ENCODE measurements around the gene SEPHS1.
"Not testable (repeated sequence)": the region's sequence is repeated elsewhere in the genome, so short reads cannot be mapped to it uniquely, and the experiment has no call there.

SEPHS1 gene

GRCh38 chr10:13348216-13349017, at the start of gene SEPHS1:
SEPHS1 (minus strand) TSS chr10:13348293; CDS start chr10:13344950, 3,343 bp downstream.
- peak; percentile 47 for DNase-seq

DNA sequence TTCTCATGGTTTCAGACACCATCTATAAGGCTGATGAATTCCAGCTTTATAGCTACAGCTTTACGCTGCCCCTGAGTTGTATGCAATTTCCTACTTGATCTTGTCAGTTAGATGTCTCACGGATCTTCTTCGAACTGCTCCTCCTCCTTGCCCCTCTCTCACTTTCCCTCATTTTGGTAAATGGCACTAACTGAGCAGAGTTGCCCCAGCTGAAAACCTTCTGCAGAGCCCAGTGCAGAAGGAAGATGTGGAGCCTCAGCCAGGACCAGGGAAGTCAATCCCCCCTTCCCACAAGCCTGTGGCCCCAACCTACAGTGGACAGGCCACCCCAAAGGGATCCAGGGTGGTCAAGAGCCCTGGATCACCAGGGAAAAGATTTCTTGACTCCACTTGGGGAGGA, 49.0 kb upstream of the SEPHS1 start:
- DNase-seq: no peak

GRCh38 chr10:13396369-13396768, 48.3 kb upstream of the SEPHS1 start:
- DNase-seq: no peak

DNA sequence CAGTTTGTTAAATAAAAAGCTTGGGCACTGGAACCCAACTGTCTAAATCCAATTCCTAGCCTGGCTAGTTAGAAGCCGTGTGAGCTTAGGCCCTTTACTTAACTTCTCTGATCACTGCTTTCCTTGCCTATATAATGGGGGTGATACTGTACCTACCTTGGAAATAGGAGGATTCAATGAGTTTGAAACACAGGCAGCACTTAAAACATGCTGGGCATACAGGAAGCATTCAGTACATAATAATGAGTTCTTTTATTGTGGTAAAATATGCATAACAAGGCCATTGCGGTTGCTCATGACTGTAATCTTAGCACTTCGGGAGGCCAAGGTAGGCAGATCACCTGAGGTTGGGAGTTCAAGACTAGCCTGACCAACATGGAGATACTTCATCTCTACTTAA, 47.4 kb upstream of the SEPHS1 start:
- DNase-seq: no peak

GRCh38 chr10:13393640-13394039, 45.5 kb upstream of the SEPHS1 start:
- no peak for DNase-seq

DNA sequence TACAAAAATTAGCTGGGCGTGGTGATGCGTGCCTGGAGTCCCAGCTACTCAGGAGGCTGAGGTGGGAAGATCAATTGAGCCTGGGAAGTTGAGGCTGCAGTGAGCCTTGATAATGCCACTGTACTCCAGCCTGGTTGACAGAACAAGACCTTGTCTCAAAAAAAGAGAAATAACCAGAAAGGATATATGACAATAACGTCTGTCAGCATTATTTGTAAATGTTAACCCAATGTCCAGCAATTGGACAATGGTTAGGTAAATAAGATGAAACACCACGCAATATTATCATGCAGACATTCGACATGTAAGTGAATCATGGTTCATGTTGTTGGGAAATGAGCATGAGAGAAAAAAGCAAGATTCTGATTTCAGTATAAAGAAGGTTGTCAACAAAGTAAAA, 44.6 kb upstream of the SEPHS1 start:
- DNase-seq: no peak

GRCh38 chr10:13390604-13391522, 42.8 kb upstream of the SEPHS1 start:
- DNase-seq: peak; percentile 61

- no peak for DNase-seq
Measured at GRCh38 chr10:13388478-13389230, 40.6 kb upstream of the SEPHS1 start.

- no peak for DNase-seq
Measured at GRCh38 chr10:13386021-13386420, 37.9 kb upstream of the SEPHS1 start.

- DNase-seq: no peak
Measured at GRCh38 chr10:13383399-13383761, 35.3 kb upstream of the SEPHS1 start.

DNA sequence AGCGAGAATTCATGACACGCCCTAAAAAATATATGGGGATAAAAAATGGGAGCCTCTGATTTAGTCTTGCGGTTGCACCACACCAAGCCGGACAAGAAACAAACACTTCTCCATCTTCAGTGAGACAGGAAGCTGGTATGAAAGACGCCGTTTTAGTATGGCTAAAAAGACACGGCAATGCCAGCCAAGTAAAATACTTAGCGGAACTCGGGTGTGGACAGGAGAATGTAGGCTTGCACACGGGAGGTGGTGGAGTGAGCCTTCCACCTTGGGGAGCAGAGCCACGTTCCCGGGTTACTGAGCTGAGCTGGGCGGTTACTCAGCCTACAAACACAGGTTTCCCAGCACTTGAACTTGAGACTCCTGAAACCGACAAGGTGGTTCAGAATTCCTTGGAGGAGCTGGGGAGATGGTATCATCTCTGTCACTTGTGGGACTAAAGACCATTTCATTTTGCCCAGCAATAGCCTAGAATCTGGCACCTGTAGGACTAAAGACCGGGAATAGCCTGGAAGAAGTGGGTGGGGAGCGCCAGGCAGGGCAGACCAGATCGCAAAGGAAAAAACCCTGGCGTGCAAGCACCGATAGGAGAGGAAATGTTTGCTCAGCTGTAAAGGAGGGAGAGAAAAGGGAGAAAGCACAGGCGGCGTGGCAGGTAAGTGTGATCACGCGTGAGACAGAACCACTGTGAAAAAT, 34.8 kb upstream of the SEPHS1 start:
- DNase-seq: peak; percentile 21

DNA sequence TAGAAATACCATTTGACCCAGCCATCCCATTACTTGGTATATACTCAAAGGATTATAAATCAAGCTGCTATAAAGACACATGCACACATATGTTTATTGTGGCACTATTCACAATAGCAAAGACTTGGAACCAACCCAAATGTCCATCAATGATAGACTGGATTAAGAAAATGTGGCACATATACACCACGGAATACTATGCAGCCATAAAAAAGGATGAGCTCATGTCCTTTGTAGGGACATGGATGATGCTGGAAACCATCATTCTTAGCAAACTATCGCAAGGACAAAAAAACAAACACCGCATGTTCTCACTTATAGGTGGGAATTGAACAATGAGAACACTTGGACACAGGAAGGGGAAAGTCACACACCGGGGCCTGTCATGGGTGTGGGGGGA, 31.0 kb upstream of the SEPHS1 start:
- DNase-seq: not testable (repeated sequence)

GRCh38 chr10:13376746-13377145, 28.7 kb upstream of the SEPHS1 start:
- DNase-seq: no peak

DNA sequence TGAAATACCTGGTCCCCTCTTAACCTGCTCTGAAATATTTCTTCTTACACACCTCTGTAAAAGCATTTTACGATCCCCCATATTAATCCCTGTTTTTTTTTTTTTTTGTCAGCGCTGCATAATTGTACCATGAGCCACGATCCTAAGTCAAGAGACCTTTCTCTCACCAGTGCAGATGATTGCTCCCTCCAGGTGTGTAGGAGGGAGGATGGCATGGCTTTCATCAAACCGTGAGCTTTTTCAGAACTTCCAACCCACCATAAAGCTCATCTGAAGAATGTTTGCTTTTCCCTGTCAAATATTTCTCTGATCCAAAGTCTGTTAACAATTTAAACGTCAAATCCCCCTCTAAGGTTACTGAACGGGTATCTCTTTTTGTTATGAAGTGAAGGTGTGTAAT, 28.2 kb upstream of the SEPHS1 start:
- no peak for DNase-seq

GRCh38 chr10:13375791-13376190, 27.7 kb upstream of the SEPHS1 start:
- no peak for DNase-seq

DNA sequence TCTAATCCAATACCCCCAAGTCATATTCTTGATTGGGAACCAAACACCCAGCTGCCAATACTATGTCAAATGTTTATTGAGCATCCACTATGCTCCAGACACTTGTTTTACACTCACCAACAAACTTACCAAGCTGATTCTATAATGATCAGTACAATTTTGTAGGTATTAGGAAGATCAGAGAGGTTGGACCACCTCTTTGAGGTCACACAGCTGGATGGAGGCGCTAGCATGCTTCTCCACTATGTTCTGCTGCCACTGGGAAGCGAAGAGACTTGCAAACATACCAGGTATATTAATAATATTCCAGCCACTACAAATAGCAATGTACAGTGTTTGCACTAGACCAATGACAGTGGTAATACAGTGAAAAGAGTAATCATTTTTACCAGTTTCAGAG, 25.6 kb upstream of the SEPHS1 start:
- no peak for DNase-seq

- no peak for DNase-seq
Measured at GRCh38 chr10:13372524-13372923, 24.4 kb upstream of the SEPHS1 start.

DNA sequence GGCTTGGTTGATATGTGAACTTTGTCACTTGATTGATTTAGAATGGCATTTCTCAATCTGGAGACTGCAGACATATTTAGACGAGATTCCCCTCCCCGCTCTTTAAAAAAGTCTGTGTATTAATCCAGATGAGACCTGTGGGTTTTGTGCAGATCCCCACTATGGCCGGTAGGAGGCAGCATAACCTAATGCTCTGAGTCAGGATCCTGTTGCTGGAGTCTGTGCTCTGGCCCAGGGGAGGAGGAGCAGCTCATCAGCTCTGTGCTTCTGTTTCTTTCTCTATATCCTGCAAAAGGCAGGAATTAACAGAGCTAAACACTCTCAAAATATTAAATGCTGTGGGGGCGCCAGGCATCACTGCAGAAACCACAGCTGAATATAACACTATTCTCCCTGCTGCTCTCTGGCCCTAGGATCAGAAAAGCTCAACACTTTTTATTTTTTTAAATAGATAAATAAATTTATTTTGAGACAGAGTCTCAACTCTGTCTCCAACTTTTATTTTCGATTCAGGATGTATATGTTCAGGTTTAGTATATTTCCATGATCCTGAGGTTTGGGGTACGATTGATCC, 23.9 kb upstream of the SEPHS1 start:
- peak; percentile 66 for DNase-seq

- no peak for DNase-seq
Measured at GRCh38 chr10:13366891-13367290, 18.8 kb upstream of the SEPHS1 start.

DNA sequence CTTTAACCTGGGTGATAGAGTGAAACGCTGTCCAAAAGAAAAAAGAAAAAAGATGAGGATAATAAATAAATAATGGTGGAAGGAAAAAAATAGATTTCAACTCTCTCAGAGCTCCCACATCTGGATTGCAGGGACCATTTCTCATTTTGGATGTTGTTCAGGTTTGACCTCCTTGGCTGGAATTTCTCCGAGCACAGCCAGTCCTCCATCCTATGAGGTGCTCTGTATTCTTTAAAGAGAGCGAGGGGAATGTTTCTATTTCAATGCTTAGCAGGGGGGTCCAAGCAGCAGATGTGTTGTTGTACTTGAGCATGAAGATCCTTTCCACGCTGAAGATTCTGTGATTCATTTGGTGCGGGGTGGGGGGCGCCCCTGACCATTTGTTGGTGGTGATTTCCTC, 17.7 kb upstream of the SEPHS1 start:
- no peak for DNase-seq

- DNase-seq: no peak
Measured at GRCh38 chr10:13365243-13365642, 17.1 kb upstream of the SEPHS1 start.

GRCh38 chr10:13360587-13360986, 12.5 kb upstream of the SEPHS1 start:
- no peak for DNase-seq

All from inflammatory macrophage treated with lipopolysaccharide for 4 hours (primary cell).